ENCODE results near the gene THOC1.

The THOC1 gene

DNA sequence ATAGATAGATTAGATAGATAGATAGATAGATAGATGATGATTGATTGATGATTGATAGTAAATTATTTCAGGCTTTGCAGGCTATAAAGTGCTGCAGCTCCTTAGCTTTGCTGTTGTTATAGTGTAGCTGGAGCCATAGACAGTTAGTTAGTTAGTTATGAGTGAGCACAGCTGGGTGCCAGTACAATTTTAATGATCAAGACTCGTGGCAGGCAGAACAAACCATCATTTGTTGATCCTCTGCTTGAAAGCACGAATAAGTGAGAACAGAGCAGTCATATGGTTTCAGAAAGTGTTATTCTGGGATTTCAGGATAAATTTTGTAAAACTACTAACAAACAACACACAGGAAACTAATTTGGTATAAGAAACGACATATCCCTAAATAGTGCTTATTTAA is 53.9 kb downstream of the THOC1 start:
- no peak overlapping the region for H3K4ac ChIP-seq (ENCODE audit: low read depth in 1 of 2, low read length in 2 of 2)
- no peak overlapping the region for H3K18ac ChIP-seq (ENCODE audit: low read depth in 1 of 2, low read length in 2 of 2)
- no peak overlapping the region for H3K23ac ChIP-seq (ENCODE audit: low read length in 2 of 2)
- no peak overlapping the region for H2AK5ac ChIP-seq (ENCODE audit: low read length, severe bottlenecking)
- no peak overlapping the region for H2AFZ ChIP-seq (ENCODE audit: low read depth, low read length)
- no peak overlapping the region for H3K14ac ChIP-seq (ENCODE audit: low read length in 2 of 2)
- H3K27me3 ChIP-seq (ENCODE audit: control insufficient read depth in 1 of 2, insufficient read depth in 1 of 2, low read length in 2 of 2) = no peaks in the 10 kb centered on the region
- H3K4me3 ChIP-seq (ENCODE audit: insufficient read depth in 1 of 2, low read depth in 1 of 2, low read length in 2 of 2) = no peak overlapping the region
- DNase-seq = no peak
- no peak overlapping the region for H4K91ac ChIP-seq (ENCODE audit: low read length)
- no peak overlapping the region for H2BK120ac ChIP-seq (ENCODE audit: low read depth, low read length)
- no peak overlapping the region for H3K9ac ChIP-seq (ENCODE audit: low read length)
- WGBS = no CpG with 5 or more reads among the region's 3 CpGs
- H3K4me2 ChIP-seq (ENCODE audit: low read length, poor library complexity, severe bottlenecking) = no peak overlapping the region
- no peak overlapping the region for H4K8ac ChIP-seq (ENCODE audit: low read length)
- H3K4me1 ChIP-seq (ENCODE audit: control insufficient read depth, insufficient read depth, low read depth, low read length) = peaks cover 2% of the 10 kb centered on the region
- no peak overlapping the region for H3K27ac ChIP-seq (ENCODE audit: low read length, poor library complexity, severe bottlenecking)
- no peak overlapping the region for H2BK5ac ChIP-seq (ENCODE audit: low read depth, low read length, poor library complexity, severe bottlenecking)
- H3K9me3 ChIP-seq (ENCODE audit: control insufficient read depth, low read length) = no peaks in the 10 kb centered on the region
- H3K79me1 ChIP-seq (replicated peaks; ENCODE audit: low read length, poor library complexity, severe bottlenecking) = peaks cover 9% of the 10 kb centered on the region
- H2BK12ac ChIP-seq (ENCODE audit: low read length in 2 of 2) = no peak overlapping the region
- H2BK15ac ChIP-seq (ENCODE audit: low read depth, poor library complexity, severe bottlenecking) = no peak overlapping the region
- H3K36me3 ChIP-seq (ENCODE audit: control insufficient read depth in 1 of 2, insufficient read depth in 2 of 2, low read depth in 1 of 2, low read length in 2 of 2) = peaks cover 13 to 97% of the 10 kb centered on the region in 2 experiments

- no peak overlapping the region for H3K4ac ChIP-seq (ENCODE audit: low read depth in 1 of 2, low read length in 2 of 2)
- no peak overlapping the region for H2AK5ac ChIP-seq (ENCODE audit: low read length, severe bottlenecking)
- no peak overlapping the region for H4K8ac ChIP-seq (ENCODE audit: low read length)
- no peak overlapping the region for H3K4me2 ChIP-seq (ENCODE audit: low read length, poor library complexity, severe bottlenecking)
- H3K14ac ChIP-seq (ENCODE audit: low read length in 2 of 2) = no peak overlapping the region
- no peak for DNase-seq
- H2AFZ ChIP-seq (ENCODE audit: low read depth, low read length) = no peak overlapping the region
- no peak overlapping the region for H2BK12ac ChIP-seq (ENCODE audit: low read length in 2 of 2)
- no peaks in the 10 kb centered on the region for H3K9me3 ChIP-seq (ENCODE audit: control insufficient read depth, low read length)
- peaks cover 2% of the 10 kb centered on the region for H3K4me1 ChIP-seq (ENCODE audit: control insufficient read depth, insufficient read depth, low read depth, low read length)
- no peak overlapping the region for H3K27ac ChIP-seq (ENCODE audit: low read length, poor library complexity, severe bottlenecking)
- no peak overlapping the region for H3K23ac ChIP-seq (ENCODE audit: low read length in 2 of 2)
- no peak overlapping the region for H3K18ac ChIP-seq (ENCODE audit: low read depth in 1 of 2, low read length in 2 of 2)
- no peak overlapping the region for H2BK5ac ChIP-seq (ENCODE audit: low read depth, low read length, poor library complexity, severe bottlenecking)
- WGBS = 93% methylated on average over 4 of the region's 4 CpGs
- no peaks in the 10 kb centered on the region for H3K27me3 ChIP-seq (ENCODE audit: control insufficient read depth in 1 of 2, insufficient read depth in 1 of 2, low read length in 2 of 2)
- no peak overlapping the region for H3K4me3 ChIP-seq (ENCODE audit: insufficient read depth in 1 of 2, low read depth in 1 of 2, low read length in 2 of 2)
- no peak overlapping the region for H2BK15ac ChIP-seq (ENCODE audit: low read depth, poor library complexity, severe bottlenecking)
- H4K91ac ChIP-seq (ENCODE audit: low read length) = no peak overlapping the region
- no peak overlapping the region for H2BK120ac ChIP-seq (ENCODE audit: low read depth, low read length)
- H3K9ac ChIP-seq (ENCODE audit: low read length) = no peak overlapping the region
- peaks cover 9% of the 10 kb centered on the region for H3K79me1 ChIP-seq (replicated peaks; ENCODE audit: low read length, poor library complexity, severe bottlenecking)
- peaks cover 13 to 95% of the 10 kb centered on the region in 2 experiments for H3K36me3 ChIP-seq (ENCODE audit: control insufficient read depth in 1 of 2, insufficient read depth in 2 of 2, low read depth in 1 of 2, low read length in 2 of 2)
Observed at GRCh38 chr18:213505-213904, 54.3 kb downstream of the THOC1 start.

DNA sequence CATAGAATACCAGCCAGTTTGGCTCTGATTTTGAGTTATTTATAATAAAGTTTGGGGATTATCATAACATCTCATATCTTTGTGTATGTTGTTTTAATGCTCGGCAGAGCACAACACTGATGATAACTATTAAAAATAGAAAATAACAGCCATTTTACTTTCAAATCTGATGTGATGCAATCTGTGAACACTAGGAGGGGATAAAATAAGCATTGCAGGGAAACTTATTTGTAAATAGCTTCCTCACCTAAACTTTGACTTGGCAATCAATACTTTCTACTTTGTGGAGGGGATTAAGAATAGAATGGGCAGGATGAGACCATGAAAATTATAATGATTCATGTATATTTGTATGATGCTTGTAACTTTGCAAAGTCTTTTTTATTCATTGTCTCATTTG is 55.1 kb downstream of the THOC1 start:
- Histone ChIP-seq H3K27ac (ENCODE audit: low read length, poor library complexity, severe bottlenecking) (no peak overlapping the region), H3K18ac (ENCODE audit: low read depth in 1 of 2, low read length in 2 of 2) (no peak overlapping the region), H4K91ac (ENCODE audit: low read length) (no peak overlapping the region), H3K14ac (ENCODE audit: low read length in 2 of 2) (no peak overlapping the region), H3K4me3 (ENCODE audit: insufficient read depth in 1 of 2, low read depth in 1 of 2, low read length in 2 of 2) (no peak overlapping the region), H3K9me3 (ENCODE audit: control insufficient read depth, low read length) (no peaks in the 10 kb centered on the region), H3K4ac (ENCODE audit: low read depth in 1 of 2, low read length in 2 of 2) (no peak overlapping the region), H3K4me2 (ENCODE audit: low read length, poor library complexity, severe bottlenecking) (no peak overlapping the region), H3K23ac (ENCODE audit: low read length in 2 of 2) (no peak overlapping the region), H3K4me1 (ENCODE audit: control insufficient read depth, insufficient read depth, low read depth, low read length) (peaks cover 2% of the 10 kb centered on the region), H2AFZ (ENCODE audit: low read depth, low read length) (no peak overlapping the region), H3K27me3 (ENCODE audit: control insufficient read depth in 1 of 2, insufficient read depth in 1 of 2, low read length in 2 of 2) (no peaks in the 10 kb centered on the region), H3K9ac (ENCODE audit: low read length) (no peak overlapping the region), H2BK5ac (ENCODE audit: low read depth, low read length, poor library complexity, severe bottlenecking) (no peak overlapping the region), H2BK15ac (ENCODE audit: low read depth, poor library complexity, severe bottlenecking) (no peak overlapping the region), H3K36me3 (ENCODE audit: control insufficient read depth in 1 of 2, insufficient read depth in 2 of 2, low read depth in 1 of 2, low read length in 2 of 2) (peaks cover 13 to 87% of the 10 kb centered on the region in 2 experiments), H3K79me1 (replicated peaks; ENCODE audit: low read length, poor library complexity, severe bottlenecking) (peaks cover 8% of the 10 kb centered on the region), H2AK5ac (ENCODE audit: low read length, severe bottlenecking) (no peak overlapping the region), H2BK120ac (ENCODE audit: low read depth, low read length) (no peak overlapping the region), H2BK12ac (ENCODE audit: low read length in 2 of 2) (no peak overlapping the region), H4K8ac (ENCODE audit: low read length) (no peak overlapping the region)
- DNase-seq = no peak
- no CpG with 5 or more reads among the region's 1 CpG for WGBS

DNA sequence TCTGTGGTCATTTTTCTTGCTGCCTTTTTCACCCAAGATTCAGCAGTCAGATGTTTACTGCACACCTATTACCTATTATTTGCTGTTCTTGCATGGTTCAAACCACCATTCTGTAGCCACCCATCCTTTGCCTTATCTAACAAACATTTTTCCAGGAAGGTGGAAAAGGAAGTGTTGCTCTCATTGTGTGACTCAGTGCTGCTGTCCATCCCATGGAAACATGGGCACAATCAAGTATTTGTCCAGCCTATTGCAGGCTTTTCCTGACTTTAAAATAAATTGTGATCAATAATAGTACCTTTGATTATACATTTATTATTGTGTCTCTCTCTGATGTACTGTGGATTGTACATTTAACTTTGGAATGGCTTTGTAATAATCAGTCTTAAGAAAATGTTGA is 56.3 kb downstream of the THOC1 start:
- no peak for DNase-seq
- Histone ChIP-seq H3K79me1 (replicated peaks; ENCODE audit: low read length, poor library complexity, severe bottlenecking) (peaks cover 11% of the 10 kb centered on the region), H3K9me3 (ENCODE audit: control insufficient read depth, low read length) (no peaks in the 10 kb centered on the region), H3K4ac (ENCODE audit: low read depth in 1 of 2, low read length in 2 of 2) (no peak overlapping the region), H3K23ac (ENCODE audit: low read length in 2 of 2) (no peak overlapping the region), H3K36me3 (ENCODE audit: control insufficient read depth in 1 of 2, insufficient read depth in 2 of 2, low read depth in 1 of 2, low read length in 2 of 2) (peaks cover 14 to 86% of the 10 kb centered on the region in 2 experiments), H3K27ac (ENCODE audit: low read length, poor library complexity, severe bottlenecking) (no peak overlapping the region), H3K27me3 (ENCODE audit: control insufficient read depth in 1 of 2, insufficient read depth in 1 of 2, low read length in 2 of 2) (no peaks in the 10 kb centered on the region), H3K4me1 (ENCODE audit: control insufficient read depth, insufficient read depth, low read depth, low read length) (peaks cover 2% of the 10 kb centered on the region), H2BK12ac (ENCODE audit: low read length in 2 of 2) (no peak overlapping the region), H3K14ac (ENCODE audit: low read length in 2 of 2) (no peak overlapping the region), H2BK120ac (ENCODE audit: low read depth, low read length) (no peak overlapping the region), H3K4me2 (ENCODE audit: low read length, poor library complexity, severe bottlenecking) (no peak overlapping the region), H2BK5ac (ENCODE audit: low read depth, low read length, poor library complexity, severe bottlenecking) (no peak overlapping the region), H4K8ac (ENCODE audit: low read length) (no peak overlapping the region), H3K18ac (ENCODE audit: low read depth in 1 of 2, low read length in 2 of 2) (no peak overlapping the region), H4K91ac (ENCODE audit: low read length) (no peak overlapping the region), H3K9ac (ENCODE audit: low read length) (no peak overlapping the region), H2AK5ac (ENCODE audit: low read length, severe bottlenecking) (no peak overlapping the region), H3K4me3 (ENCODE audit: insufficient read depth in 1 of 2, low read depth in 1 of 2, low read length in 2 of 2) (no peak overlapping the region), H2AFZ (ENCODE audit: low read depth, low read length) (no peak overlapping the region), H2BK15ac (ENCODE audit: low read depth, poor library complexity, severe bottlenecking) (no peak overlapping the region)
